ENCODE measurements around the gene FZD7. TPM values are rescaled to one million over a fixed set of nuclear protein-coding genes. Genes with fewer than 3 reads are reported as not detected.

Gene FZD7
- total and polyA plus RNA-seq, 9 of the 15 experiments (the other 6 are each of a cell fraction or from before 2014, with no cell fraction given), result 0.11 to 2.4 (median 0.69) TPM

DNA sequence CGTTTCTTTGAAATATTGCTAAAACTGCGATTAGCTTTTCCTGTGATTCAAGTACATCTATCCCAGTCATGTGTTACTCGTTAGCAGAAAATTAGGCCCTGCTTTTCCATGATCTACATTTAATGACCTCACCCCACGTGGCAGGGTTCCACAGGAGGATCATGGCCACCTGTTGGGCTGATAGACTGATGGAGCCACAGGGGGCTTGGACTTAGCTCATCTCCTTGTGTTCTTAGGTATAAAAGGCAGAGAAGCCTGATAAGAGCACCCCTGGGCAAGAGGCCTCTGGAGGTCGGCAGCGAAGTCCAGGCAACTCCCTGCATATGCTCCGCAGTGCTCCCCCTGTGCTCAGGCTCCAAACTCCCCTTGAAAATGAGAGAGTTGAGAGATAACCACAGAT is 12.9 kb downstream of the FZD7 start:
- no peaks in the 10 kb centered on the region for H3K9me3 ChIP-seq (replicated peaks; ENCODE audit: control insufficient read depth, insufficient read depth, low read depth, low read length)
- no peak overlapping the region for H3K27ac ChIP-seq (ENCODE audit: extremely low read depth, low read depth, low read length)
- in situ Hi-C loops (cut with MboI) (no loop called here), intact Hi-C loops (cut with micrococcal nuclease) (no loop called here)
- H3K9ac ChIP-seq (ENCODE audit: insufficient read depth in 1 of 2, low read depth in 2 of 2, low read length in 2 of 2), result no peak overlapping the region
- TF ChIP-seq TGIF2 (CRISPR knock-in tag; IDR thresholded peaks at IDR 0.05), result no peak
- TF ChIP-seq, protein P1, sequence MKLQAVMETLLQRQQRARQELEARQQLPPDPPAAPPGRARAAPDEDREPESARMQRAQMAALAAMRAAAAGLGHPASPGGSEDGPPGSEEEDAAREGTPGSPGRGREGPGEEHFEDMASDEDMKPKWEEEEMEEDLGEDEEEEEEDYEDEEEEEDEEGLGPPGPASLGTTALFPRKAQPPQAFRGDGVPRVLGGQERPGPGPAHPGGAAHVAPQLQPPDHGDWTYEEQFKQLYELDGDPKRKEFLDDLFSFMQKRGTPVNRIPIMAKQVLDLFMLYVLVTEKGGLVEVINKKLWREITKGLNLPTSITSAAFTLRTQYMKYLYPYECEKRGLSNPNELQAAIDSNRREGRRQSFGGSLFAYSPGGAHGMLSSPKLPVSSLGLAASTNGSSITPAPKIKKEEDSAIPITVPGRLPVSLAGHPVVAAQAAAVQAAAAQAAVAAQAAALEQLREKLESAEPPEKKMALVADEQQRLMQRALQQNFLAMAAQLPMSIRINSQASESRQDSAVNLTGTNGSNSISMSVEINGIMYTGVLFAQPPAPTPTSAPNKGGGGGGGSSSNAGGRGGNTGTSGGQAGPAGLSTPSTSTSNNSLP (IDR thresholded peaks at IDR 0.05; ENCODE audit: borderline replicate concordance, low read depth, low read length), result no peak
- no peak for TF ChIP-seq ARHGAP35 (IDR thresholded peaks at IDR 0.05; ENCODE audit: partially characterized antibody)
- no peak for TF ChIP-seq TBP (optimal IDR thresholded peaks at IDR 0.05; ENCODE audit: low read depth, low read length)
- TF ChIP-seq FOXK2 (conservative IDR thresholded peaks at IDR 0.05 in 1 of 2, IDR thresholded peaks at IDR 0.05 in 1 of 2; ENCODE audit: low read depth in 2 of 2), result no peak
- TF ChIP-seq ZNF12 (CRISPR knock-in tag; IDR thresholded peaks at IDR 0.05), result no peak
- TF ChIP-seq FOXJ2 (tag; IDR thresholded peaks at IDR 0.05), result no peak
- TF ChIP-seq FOXJ3 (CRISPR knock-in tag; IDR thresholded peaks at IDR 0.05), result no peak
- TF ChIP-seq, protein P2, sequence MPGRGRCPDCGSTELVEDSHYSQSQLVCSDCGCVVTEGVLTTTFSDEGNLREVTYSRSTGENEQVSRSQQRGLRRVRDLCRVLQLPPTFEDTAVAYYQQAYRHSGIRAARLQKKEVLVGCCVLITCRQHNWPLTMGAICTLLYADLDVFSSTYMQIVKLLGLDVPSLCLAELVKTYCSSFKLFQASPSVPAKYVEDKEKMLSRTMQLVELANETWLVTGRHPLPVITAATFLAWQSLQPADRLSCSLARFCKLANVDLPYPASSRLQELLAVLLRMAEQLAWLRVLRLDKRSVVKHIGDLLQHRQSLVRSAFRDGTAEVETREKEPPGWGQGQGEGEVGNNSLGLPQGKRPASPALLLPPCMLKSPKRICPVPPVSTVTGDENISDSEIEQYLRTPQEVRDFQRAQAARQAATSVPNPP (IDR thresholded peaks at IDR 0.05; ENCODE audit: borderline replicate concordance, insufficient read depth, insufficient read length), result no peak
- TF ChIP-seq DDX20 (tag; IDR thresholded peaks at IDR 0.05; ENCODE audit: low read depth), result no peak
- no peak for TF ChIP-seq MCM7 (IDR thresholded peaks at IDR 0.05)
- ATAC-seq, result no peak
- no peak for FAIRE-seq
- H3K79me2 ChIP-seq (ENCODE audit: control insufficient read depth, insufficient read depth, low read length), result no peaks in the 10 kb centered on the region
- no peak overlapping the region for H3K4me3 ChIP-seq
- ChIA-PET CTCF (ENCODE audit: low intra/inter-chr PET ratio) (no interaction called here), POLR2A (no interaction called here)
- DNase-seq (ENCODE audit: extremely low read depth in 1 of 4, low spot score in 3 of 4), result no peak
- no peak overlapping the region for H3K4me2 ChIP-seq (ENCODE audit: insufficient read depth, low read length)
- no TSS peak for BruUV-seq (replicated peaks)
- no peaks in the 10 kb centered on the region for H3K9me1 ChIP-seq (ENCODE audit: control insufficient read depth, insufficient read depth, low read length)
- H3K4me1 ChIP-seq (replicated peaks in 1 of 2; ENCODE audit: control insufficient read depth in 2 of 2, insufficient read depth in 2 of 2, low read length in 2 of 2), result peaks cover 0 to 4% of the 10 kb centered on the region in 2 experiments; a peak in 1 of 5 replicates
- H2AFZ ChIP-seq (ENCODE audit: low read depth, low read length), result no peak overlapping the region
- H3K36me3 ChIP-seq (ENCODE audit: control insufficient read depth, insufficient read depth, low read length), result no peaks in the 10 kb centered on the region
- no peaks in the 10 kb centered on the region for H4K20me1 ChIP-seq (replicated peaks; ENCODE audit: control insufficient read depth, insufficient read depth, low read length)
- peaks cover 0 to 15% of the 10 kb centered on the region in 2 experiments; a peak in 2 of 5 replicates for H3K27me3 ChIP-seq (ENCODE audit: control insufficient read depth in 2 of 2, insufficient read depth in 2 of 2, low read length in 2 of 2)
- WGBS (ENCODE audit: insufficient coverage, low coverage, missing lambda C conversion rate), result 5% methylated on average over 4 of the region's 7 CpGs

Data from K562 (cell line).